ENCODE data around the gene ILRUN.
"Not testable (repeated sequence)": the region's sequence is repeated elsewhere in the genome, so short reads cannot be mapped to it uniquely, and the experiment has no call there.

The ILRUN gene

GRCh38 chr6:34663371-34663770 lies 33.2 kb downstream of the ILRUN start:
- DNase-seq: no peak

DNA sequence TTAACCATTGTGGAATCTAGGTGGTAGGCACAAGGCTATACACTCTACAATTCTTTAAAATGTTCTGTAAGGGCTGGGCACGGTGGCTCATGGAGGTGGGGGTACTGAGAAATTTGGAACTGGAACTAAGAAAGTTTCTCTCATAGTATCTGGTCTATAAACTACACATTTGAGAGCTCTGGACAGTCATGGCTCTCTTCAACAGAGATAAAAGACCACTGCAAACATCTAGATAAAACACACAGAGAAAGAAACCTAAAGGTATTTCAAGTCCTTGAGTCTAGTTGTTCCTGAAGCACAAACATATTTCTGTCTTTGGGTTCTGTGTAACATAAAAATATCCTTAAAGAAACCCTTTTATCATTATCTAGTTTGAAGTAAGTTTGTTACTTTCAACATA lies 35.2 kb downstream of the ILRUN start:
- no peak for DNase-seq

GRCh38 chr6:34658605-34659265 lies 37.8 kb downstream of the ILRUN start:
- no peak for DNase-seq

DNA sequence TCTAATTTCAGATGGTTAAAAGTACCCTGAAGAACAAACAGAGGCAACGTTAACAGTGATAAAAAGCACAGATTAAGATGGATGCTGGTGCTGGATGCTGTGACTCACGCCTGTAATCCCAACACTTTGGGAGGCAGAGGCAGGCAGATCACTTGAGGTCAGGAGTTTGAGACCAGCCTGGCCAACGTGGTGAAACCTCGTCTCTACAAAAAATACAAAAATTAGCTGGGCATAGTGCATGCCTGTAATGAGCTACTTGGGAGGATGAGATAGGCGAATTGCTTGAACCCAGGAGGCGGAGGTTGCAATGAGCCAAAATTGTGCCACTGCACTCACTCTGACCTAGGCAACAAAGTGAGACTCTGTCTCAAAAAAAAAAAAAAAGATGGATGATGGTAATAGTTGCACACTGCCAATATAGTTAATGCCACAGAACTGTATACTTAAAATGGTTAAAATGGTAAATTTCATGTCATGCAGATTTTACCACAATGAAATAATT lies 38.5 kb downstream of the ILRUN start:
- not testable (repeated sequence) for DNase-seq

DNA sequence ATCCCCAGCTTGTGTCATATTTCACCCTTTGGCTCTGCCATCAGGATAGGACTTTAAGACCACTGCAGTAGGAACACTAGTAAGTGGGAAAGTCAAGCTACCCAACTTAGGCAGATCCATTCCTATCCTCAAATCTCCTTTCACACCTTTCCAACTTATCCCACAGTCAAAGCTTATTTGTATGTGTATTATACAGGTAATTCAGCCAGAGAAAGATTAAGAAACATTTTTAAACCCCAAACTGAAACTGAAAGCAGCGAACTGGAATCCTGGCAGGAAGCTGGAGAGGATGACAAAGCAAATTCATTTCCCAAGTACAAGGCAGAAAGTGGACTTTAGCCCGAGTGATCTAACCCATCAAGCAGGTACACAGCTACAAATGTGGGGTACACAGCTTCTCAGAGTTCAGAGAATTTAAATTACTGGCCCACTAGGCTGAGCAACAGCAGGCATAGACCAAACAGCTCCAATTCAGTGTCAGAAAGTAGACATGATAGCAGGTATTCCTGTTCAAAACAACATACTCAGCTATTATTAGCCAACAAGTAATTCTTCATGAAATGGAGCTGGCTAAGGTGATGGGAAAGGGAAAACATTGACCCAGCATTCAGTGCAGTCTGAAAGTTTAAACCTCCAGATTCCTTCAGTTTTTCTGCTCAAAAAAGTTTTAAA lies 39.1 kb downstream of the ILRUN start:
- DNase-seq: no peak

DNA sequence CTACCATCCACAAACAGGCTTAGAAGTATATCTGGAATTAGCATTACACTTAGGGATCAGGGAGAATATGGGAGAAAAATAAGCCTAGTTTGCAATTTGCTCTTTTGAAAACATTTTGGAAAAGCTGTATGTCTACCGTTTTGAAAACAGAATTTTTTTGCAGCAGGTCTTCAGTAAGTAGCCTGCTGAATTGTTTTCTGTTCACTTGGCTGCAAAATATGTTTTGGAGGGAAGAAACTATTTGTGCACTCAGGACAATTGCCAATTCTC lies 39.6 kb downstream of the ILRUN start:
- no peak for DNase-seq

GRCh38 chr6:34656378-34657036 lies 40.1 kb downstream of the ILRUN start:
- peak; percentile 82 for DNase-seq

GRCh38 chr6:34655876-34656377 lies 40.6 kb downstream of the ILRUN start:
- not testable (repeated sequence) for DNase-seq

GRCh38 chr6:34654061-34654710 lies 42.4 kb downstream of the ILRUN start:
- DNase-seq: no peak

GRCh38 chr6:34652263-34652662 lies 44.3 kb downstream of the ILRUN start:
- DNase-seq: no peak

DNA sequence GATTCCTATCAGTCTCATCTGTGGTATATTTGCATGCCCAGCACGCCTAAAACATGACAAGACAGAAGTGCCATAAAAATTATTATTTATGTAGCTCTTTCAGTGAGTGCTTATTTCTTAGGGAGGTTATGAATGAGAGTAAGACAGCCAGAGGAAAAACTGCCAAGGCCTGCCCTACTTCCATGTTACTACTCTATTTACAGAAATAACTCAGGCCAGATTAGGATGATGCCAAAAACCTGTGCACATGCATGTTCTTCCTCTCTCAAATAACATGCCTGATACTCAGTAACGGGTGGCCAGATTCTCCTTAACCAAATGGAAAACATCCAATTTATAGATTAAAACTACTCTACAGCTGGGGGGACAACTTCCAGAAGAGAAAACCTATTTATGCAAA lies 45.7 kb downstream of the ILRUN start:
- DNase-seq: no peak

GRCh38 chr6:34650232-34650631 lies 46.3 kb downstream of the ILRUN start:
- not testable (repeated sequence) for DNase-seq

DNA sequence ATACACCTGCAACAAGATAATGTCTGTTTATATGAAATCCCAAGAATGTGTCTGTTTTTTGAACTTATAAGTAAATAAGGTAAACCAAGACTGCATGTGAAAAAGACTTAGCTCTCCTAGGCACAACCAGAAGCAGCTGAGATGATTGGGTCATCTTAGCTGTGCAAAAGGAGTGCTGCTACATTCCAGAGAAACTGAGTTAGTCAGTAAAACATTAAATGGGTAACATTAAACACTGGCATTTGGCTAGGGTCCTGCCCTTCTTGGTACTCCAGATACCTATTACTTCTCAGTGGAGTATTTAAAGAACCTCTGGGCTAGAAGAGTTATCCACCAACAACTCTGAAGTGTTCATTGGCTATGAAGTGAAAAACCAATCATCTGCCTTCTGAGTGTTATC lies 47.8 kb downstream of the ILRUN start:
- DNase-seq: no peak

All from NCI-H82 (cell line).